HG02623 (cell line): Measurements from ENCODE around the gene RSPH3.
"Not testable (repeated sequence)": the region's sequence is repeated elsewhere in the genome, so short reads cannot be mapped to it uniquely, and the experiment has no call there.

ENCODE experiments used
- ATAC-seq: cut with Tn5 transposase; IDR thresholded peaks from one replicate; pipeline ENCODE4 v1.9.1; 2021; ENCODE audit warnings: moderate library complexity; ENCODE audit not compliant: unreplicated experiment

The RSPH3 gene, protein sequence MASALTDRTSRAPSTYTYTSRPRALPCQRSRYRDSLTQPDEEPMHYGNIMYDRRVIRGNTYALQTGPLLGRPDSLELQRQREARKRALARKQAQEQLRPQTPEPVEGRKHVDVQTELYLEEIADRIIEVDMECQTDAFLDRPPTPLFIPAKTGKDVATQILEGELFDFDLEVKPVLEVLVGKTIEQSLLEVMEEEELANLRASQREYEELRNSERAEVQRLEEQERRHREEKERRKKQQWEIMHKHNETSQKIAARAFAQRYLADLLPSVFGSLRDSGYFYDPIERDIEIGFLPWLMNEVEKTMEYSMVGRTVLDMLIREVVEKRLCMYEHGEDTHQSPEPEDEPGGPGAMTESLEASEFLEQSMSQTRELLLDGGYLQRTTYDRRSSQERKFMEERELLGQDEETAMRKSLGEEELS

DNA sequence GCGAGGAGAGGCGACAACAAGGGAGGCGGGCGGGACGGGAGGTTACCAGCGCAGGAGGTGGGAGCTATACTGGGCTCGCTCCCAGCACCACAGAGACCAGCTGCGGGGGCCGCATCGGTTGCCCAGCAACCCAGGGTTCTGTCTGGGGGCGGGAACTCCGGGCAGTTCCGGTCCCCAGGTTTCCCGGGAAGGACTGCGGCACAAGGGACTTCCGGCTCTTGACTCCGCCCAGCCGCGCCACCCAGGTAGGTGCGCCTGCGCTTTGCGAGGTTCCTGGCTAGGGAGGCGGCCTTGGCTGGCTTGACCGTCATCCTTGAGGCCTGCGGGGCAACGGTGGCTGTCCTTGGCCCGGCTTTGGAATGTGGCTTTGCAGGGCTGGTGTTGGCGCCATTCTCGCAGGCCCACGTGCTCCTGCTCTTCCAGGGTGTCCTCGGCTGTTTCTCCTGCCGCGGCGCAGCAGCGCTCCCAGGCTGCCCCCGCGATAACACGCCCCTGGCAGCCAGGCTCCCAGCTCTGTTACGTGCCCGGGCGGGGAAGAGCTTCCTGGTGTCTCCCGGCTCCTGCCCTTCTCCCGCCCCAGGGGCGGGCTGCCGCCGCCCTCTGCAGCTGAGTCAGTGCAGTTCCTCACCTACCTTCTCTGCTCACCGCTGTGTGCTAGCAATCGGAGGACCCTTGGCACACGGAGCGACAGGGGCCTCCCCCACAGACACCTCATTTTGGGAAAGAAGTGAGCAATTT is at the start of gene RSPH3:
Gene RSPH3, minus strand, starts transcription at position 537 of the 738 bp plus-strand sequence. CDS start 652 bp downstream, outside the sequence.
- ATAC-seq: peak; percentile 83

- ATAC-seq: no peak
These were observed 48.1 kb upstream of the RSPH3 start for GRCh38 chr6:159047891-159048685.

GRCh38 chr6:159045801-159046200 is 45.8 kb upstream of the RSPH3 start:
- no peak for ATAC-seq

DNA sequence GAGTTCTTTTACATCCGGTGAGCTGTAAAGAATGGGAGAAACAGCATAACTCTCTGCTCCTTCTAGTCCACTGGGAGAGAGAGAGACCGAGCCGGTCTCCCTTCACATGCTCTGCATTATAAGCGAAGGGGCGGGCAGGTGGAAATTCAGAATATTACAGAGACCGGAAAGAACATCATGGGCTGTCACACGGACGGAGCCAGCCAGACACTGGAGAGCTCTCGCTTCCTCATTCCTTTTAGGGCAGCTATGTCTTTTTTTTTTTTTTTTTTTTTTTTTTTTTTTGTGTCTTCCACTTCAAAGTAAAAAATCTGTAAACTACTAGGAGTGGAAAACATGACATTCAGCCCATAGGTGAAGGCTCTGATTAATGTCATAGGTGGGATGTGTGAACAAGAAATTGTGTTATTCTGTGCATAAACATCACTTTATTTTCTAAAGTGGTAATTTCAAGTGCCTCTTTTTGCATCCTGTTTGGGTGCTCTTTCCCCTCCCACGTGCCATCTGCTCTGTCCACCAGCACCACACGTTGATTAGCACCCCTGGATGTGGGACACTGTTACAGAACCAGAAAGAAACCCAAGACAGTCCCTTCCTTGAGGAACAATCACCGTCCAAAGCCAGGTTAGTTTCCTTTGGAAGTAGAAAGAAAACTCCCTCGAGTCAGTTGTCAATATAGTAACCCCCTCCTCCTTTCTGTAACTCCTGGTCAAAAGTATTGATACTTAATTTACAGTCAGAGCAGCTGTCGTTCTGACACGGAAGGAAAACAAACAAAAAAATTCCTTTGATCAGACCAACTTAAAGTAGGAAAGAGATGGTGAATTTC is 45.1 kb upstream of the RSPH3 start, which contains the start of gene TAGAP:
Gene TAGAP, minus strand, starts transcription at position 93 of the 829 bp plus-strand sequence. CDS start 845 bp downstream, outside the sequence.
- ATAC-seq: peak; percentile 87

GRCh38 chr6:159043947-159044346 is 43.9 kb upstream of the RSPH3 start:
- no peak for ATAC-seq

DNA sequence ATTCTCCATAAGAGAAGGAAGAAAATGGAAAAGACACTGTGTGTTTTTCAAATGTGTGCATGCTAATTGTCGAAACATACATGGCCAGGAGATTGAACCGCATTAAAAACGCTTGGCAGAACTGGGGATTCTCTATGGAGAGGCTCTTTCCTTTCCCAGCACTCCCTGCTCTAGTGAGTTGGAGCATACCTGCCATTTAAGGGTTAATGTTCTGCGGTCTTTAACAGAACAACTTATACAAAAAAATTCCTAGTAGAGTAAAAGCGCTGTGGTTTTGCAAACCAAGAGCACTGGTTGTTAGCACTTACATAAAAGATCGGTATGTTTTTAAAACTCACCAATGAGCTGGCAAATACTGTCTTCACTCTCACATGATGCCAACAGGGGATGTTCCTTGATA is 43.2 kb upstream of the RSPH3 start:
- no peak for ATAC-seq

DNA sequence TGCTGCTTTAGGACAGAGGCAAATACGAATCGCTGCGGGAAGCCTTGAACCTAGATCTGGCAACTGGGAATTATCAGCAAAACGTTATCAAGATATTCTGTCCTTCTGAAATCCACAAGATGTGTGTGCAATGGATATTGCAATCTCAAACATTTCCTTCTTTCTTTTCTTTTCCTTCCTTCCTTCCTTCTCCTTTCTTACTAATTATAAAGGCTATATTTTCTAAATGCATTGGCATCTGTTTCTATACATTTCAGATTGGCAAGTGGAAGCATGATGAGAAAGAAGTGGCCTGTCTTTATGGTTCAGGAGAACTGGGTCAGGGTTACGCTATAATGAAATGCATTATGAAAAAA is 42.8 kb upstream of the RSPH3 start:
- ATAC-seq: no peak

DNA sequence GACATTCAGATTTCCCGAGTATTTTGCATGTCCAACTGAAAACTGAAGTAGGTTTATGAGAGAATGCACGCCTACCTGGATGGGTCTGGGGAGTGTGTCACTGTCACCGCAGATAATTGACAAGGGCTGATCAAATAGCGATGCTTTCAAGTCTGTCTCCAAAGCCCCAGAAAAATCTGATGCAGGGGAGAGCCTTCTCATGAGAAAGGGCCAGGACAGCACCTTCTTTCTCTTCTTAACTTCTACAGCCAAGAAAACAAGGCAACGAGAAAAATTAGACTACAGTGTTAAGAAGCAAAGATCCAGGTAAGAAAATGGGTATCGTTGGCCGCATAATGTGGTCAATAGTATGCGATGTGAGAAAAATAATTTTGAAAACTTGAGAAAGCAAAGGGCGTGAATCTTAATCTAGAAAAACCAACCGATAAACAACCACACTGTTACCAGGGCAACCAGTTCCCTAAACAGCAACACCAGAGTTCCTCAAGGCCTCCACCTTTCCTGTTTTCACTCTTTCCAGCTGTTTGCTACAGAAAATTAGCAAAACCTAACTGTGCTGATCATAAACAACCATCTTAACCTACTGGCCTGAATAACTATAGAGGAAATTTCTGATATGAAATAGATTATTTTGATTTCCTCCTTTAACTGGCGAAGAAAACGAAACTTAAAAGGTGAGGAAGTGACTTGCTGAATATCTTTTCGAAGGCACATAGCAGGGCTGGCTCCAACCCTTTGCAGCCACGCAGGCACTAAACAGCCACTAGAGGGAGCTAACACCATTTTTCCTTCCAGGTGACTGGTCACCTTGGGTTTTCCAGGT is 42.2 kb upstream of the RSPH3 start:
- no peak for ATAC-seq

GRCh38 chr6:159041181-159041580 is 41.2 kb upstream of the RSPH3 start:
- ATAC-seq: no peak

DNA sequence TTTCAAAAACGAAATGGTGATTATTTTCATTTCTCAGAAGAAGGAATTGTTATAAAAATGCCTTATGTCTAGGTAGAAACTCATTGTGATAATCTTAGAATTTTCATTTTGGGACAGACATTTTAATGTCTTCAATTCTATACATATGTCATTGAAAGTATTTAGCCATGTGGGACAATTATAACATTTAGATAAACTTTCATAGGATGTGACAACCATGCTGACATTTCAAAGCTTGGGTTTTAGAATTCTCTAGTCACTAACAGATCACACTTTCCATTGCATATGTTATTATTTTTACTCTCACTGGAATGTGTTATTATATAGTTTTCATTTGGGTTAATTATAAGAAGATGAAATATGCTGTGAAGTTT is 39.9 kb upstream of the RSPH3 start:
- no peak for ATAC-seq

DNA sequence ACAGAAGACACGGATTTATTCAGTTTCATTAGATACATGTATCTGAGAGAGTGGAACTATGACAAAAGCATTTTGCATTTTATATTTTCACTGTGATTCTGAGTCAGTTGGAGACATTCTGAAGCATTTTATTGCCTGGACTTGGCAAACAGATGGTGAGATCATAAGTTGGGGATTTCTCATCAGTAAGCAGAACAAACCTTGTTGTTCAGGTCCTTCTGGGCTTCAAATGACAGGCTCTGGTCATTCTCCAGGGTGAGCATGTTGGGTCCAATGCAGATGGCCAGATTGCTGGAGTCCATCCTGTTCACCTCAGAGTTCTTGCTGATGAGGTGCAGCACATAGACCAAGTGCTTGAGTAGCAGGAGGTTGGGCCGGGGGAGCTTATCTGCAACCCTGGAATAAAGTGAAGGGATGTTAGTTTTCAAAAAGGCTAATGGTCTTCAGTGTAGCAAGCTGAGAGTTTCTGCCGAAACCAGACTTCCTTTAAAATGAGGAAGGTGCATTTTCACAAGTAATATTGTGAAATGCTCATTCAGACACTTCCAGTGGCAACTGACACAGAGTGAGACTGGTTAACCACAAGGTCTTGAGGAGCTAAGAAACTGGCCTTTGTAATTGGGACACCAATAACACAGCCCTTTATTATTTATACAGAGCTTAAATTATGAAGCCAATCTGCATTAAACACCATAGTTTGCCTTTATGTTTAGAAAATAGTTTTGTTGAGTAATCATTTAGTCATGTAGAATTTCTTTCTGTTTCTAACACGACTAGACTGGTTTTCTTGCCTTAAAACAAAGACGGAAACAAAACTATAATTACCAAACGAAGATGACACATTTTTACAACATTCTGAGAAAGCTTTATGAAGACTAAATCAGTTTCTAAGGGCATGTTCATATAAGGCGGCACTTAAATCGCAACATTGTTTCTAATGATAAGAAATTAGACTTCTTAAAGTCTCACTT is 39.2 kb upstream of the RSPH3 start:
- ATAC-seq: peak; percentile 81

- ATAC-seq: not testable (repeated sequence)
These were observed 38.3 kb upstream of the RSPH3 start for GRCh38 chr6:159038318-159038717.

- ATAC-seq: no peak
These were observed 37.8 kb upstream of the RSPH3 start for GRCh38 chr6:159037756-159038290.

- no peak for ATAC-seq
These were observed 36.7 kb upstream of the RSPH3 start for GRCh38 chr6:159036673-159037072.

GRCh38 chr6:159035891-159036290 is 35.9 kb upstream of the RSPH3 start:
- ATAC-seq: no peak

- ATAC-seq: no peak
These were observed 33.4 kb upstream of the RSPH3 start for GRCh38 chr6:159033160-159034049.

GRCh38 chr6:159031846-159032245 is 31.8 kb upstream of the RSPH3 start:
- no peak for ATAC-seq
